Measurements from ENCODE around the gene PACSIN2.
A peak's percentile ranks its signal among the peaks of the same experiment; 100 is the strongest.

PACSIN2 gene

DNA sequence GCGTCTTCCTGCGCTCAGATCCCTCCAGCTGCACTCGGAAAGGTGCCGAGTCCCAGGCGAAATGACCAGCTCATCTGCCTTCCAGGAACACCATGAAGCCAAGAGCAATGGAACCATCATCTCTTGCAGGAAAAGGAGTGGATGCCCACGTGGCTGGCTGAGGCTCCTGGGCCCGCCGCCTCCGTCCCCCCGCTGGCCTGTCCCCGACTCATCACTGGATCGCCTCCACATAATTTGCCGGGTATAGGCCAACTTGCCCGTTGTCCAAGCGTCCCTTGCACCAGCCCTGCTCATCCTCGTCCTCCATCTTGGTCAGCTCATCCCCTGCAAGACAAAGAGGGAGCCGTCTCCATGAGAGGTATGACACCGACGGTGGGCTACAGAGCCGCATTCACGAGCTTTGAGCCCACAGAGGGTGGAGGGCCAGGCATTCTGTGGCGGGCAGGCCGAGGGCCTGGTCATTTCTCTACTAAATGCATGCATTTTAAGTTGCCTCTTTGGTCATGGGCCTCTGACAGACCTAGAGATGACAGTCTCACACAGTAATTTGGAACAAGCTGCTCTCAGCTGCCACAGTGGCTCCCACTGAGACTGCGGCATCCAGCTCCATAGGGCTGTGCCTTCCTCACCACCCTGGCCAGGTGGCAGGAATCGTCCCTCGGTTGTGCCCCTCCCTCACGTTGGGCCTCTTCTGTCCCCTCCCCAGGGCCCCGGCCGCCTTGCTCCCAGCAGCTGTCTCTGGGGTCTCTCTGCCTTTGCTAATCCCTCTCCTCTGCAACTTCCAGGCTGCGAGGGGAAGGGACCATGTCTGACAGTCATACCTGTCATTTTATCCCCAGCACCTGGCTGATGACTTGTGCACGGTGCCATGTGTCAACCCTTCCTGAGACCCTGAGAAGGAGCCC, 143.6 kb downstream of the PACSIN2 start:
- TF ChIP-seq CTCF (IDR thresholded peaks at IDR 0.05): no peak
- Histone ChIP-seq H3K27ac (peak overlapping the region; percentile 15), H3K36me3 (peaks cover 80% of the 10 kb centered on the region), H3K4me1 (ENCODE audit: control insufficient read depth in 1 of 2, insufficient read depth in 1 of 2, low read depth in 1 of 2, low read length in 1 of 2) (peaks cover 7% of the 10 kb centered on the region in 2 experiments), H3K9me3 (no peaks in the 10 kb centered on the region), H3K4me3 (ENCODE audit: low read depth in 1 of 2, low read length in 1 of 2) (no peak overlapping the region), H3K27me3 (no peaks in the 10 kb centered on the region)

- H3K4me1 ChIP-seq (ENCODE audit: control insufficient read depth in 1 of 2, insufficient read depth in 1 of 2, low read depth in 1 of 2, low read length in 1 of 2): peaks cover 7% of the 10 kb centered on the region in 2 experiments
- H3K27me3 ChIP-seq: no peaks in the 10 kb centered on the region
- H3K36me3 ChIP-seq: peaks cover 66% of the 10 kb centered on the region
- H3K4me3 ChIP-seq (ENCODE audit: low read depth in 1 of 2, low read length in 1 of 2): no peak overlapping the region
- H3K27ac ChIP-seq: peak overlapping the region; percentile 15
- TF ChIP-seq CTCF (IDR thresholded peaks at IDR 0.05): no peak
- no peaks in the 10 kb centered on the region for H3K9me3 ChIP-seq
These were observed 145.0 kb downstream of the PACSIN2 start for GRCh38 chr22:42869888-42870480.

- Histone ChIP-seq H3K4me3 (ENCODE audit: low read depth in 1 of 2, low read length in 1 of 2) (no peak overlapping the region), H3K4me1 (ENCODE audit: control insufficient read depth in 1 of 2, insufficient read depth in 1 of 2, low read depth in 1 of 2, low read length in 1 of 2) (peaks cover 7% of the 10 kb centered on the region in 2 experiments), H3K27ac (no peak overlapping the region), H3K9me3 (no peaks in the 10 kb centered on the region), H3K27me3 (no peaks in the 10 kb centered on the region), H3K36me3 (peaks cover 61% of the 10 kb centered on the region)
- no peak for TF ChIP-seq CTCF (IDR thresholded peaks at IDR 0.05)
These were observed 145.5 kb downstream of the PACSIN2 start for GRCh38 chr22:42869463-42869862.

DNA sequence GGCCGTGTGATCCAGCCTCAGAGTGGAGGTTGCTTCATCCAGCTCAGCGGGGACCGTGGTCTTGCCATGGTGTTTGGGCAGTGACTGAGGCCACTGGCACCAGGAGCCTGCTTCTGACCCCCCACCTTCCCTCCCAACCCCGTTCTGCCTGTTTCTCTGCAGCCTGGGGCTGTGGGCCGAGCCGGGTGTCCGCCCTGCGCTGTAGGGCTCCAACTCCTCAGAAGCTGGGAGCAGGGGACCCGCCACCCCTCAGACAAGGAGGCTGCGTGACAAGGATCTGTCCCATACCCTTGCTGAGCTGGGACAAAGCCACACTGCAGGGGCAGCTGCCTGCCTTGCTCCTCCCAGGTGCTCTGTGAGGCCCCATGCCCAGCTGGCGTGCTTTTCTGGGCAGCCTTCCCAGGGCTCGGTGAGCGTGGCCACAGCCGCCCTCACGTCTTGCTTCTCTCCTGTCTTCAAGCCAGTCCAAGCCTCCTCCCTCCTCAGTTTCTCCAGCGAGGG, 146.1 kb downstream of the PACSIN2 start:
- Histone ChIP-seq H3K4me1 (ENCODE audit: control insufficient read depth in 1 of 2, insufficient read depth in 1 of 2, low read depth in 1 of 2, low read length in 1 of 2) (peaks cover 8 to 11% of the 10 kb centered on the region in 2 experiments), H3K27me3 (no peaks in the 10 kb centered on the region), H3K36me3 (peaks cover 54% of the 10 kb centered on the region), H3K4me3 (ENCODE audit: low read depth in 1 of 2, low read length in 1 of 2) (no peak overlapping the region), H3K9me3 (no peaks in the 10 kb centered on the region), H3K27ac (peak overlapping the region; percentile 29)
- no peak for TF ChIP-seq CTCF (IDR thresholded peaks at IDR 0.05)

- TF ChIP-seq CTCF (IDR thresholded peaks at IDR 0.05): no peak
- Histone ChIP-seq H3K27ac (no peak overlapping the region), H3K9me3 (no peaks in the 10 kb centered on the region), H3K36me3 (peaks cover 27% of the 10 kb centered on the region), H3K4me3 (ENCODE audit: low read depth in 1 of 2, low read length in 1 of 2) (no peak overlapping the region), H3K27me3 (no peaks in the 10 kb centered on the region), H3K4me1 (ENCODE audit: control insufficient read depth in 1 of 2, insufficient read depth in 1 of 2, low read depth in 1 of 2, low read length in 1 of 2) (peaks cover 21 to 26% of the 10 kb centered on the region in 2 experiments)
These were observed 148.8 kb downstream of the PACSIN2 start for GRCh38 chr22:42866100-42866499.
